H1 (cell line): Measurements from ENCODE around the gene NTN4. TPM values are rescaled to one million over a fixed set of nuclear protein-coding genes. Genes with fewer than 3 reads are reported as not detected.

Source experiments
- CTCF ChIA-PET: fragments of 300-600 bp; sonication (Branson Sonifier 250); formaldehyde crosslinking; loops from one replicate; lab custom pipeline; 2021; ENCODE audit not compliant: partially characterized antibody; lab: Charles Lee
- POLR2A ChIA-PET: fragments of 300-600 bp; sonication (Branson Sonifier 250); formaldehyde crosslinking; loops from one replicate; lab custom pipeline; 2021; ENCODE audit warnings: inconsistent platforms; ENCODE audit not compliant: partially characterized antibody; lab: Charles Lee
- DNase-seq, 2 experiments: peaks; one replicate each; pipeline versions ENCODE4 v3.0.0 to v3.0.0-alpha.2; 2010 to 2022; ENCODE audit warnings: low spot score in 2 of 2, low read depth in 1 of 2, mixed read lengths in 1 of 2
- FAIRE-seq: peaks from 2 replicates; lab custom pipeline; 2011; peaks lifted over from hg19 to GRCh38; lab: Jason Lieb, UNC
- H2AFZ ChIP-seq: 2 replicates; pipeline ENCODE4 v1.8.1; 2012; ENCODE audit warnings: low read length, inconsistent platforms
- H2AK5ac ChIP-seq: 2 replicates; pipeline ENCODE4 v1.6.1; 2013; ENCODE audit warnings: low read depth, low read length
- H2BK120ac ChIP-seq: replicated peaks from 2 replicates; pipeline ENCODE3; 2013; ENCODE audit warnings: low read depth, low read length, inconsistent platforms
- H2BK12ac ChIP-seq: 2 replicates; pipeline ENCODE4 v1.6.1; 2013; ENCODE audit warnings: low read depth, low read length
- H2BK15ac ChIP-seq: 2 replicates; pipeline ENCODE4 v1.6.1; 2013; ENCODE audit warnings: low read length
- H2BK20ac ChIP-seq: 2 replicates; pipeline ENCODE4 v1.6.1; 2013; ENCODE audit warnings: low read length
- H2BK5ac ChIP-seq: 2 replicates; pipeline ENCODE4 v1.6.1; 2013; ENCODE audit warnings: low read depth, low read length
- H3K14ac ChIP-seq: 2 replicates; pipeline ENCODE4 v1.6.1; 2013; ENCODE audit warnings: inconsistent platforms; ENCODE audit not compliant: insufficient read length
- H3K18ac ChIP-seq: 2 replicates; pipeline ENCODE4 v1.6.1; 2013; ENCODE audit warnings: low read length; ENCODE audit errors: extremely low read depth
- H3K23ac ChIP-seq: 2 replicates; pipeline ENCODE4 v1.6.1; 2013; ENCODE audit warnings: inconsistent platforms; ENCODE audit not compliant: insufficient read length
- H3K23me2 ChIP-seq: 2 replicates; pipeline ENCODE4 v1.6.1; 2013; ENCODE audit warnings: low read depth, low read length
- H3K27ac ChIP-seq: 2 replicates; pipeline ENCODE4 v1.6.1; 2011; ENCODE audit warnings: low read depth, low read length, inconsistent platforms
- H3K27me3 ChIP-seq, 4 experiments: replicated peaks in 1 of 4; 1 replicate in 1 of 4; 2 replicates in 3 of 4; pipeline versions ENCODE4 v1.6.1 to v1.8.1; 2011 to 2013; ENCODE audit warnings: low read length in 3 of 4, mild to moderate bottlenecking in 3 of 4, inconsistent platforms in 2 of 4, mixed read lengths in 2 of 4, moderate library complexity in 1 of 4; ENCODE audit not compliant: control insufficient read depth in 3 of 4, insufficient read depth in 3 of 4; ENCODE audit errors: extremely low read depth in 1 of 4
- H3K36me3 ChIP-seq, 4 experiments: 2 replicates each; pipeline versions ENCODE4 v1.6.1 to v1.8.1; 2011 to 2013; ENCODE audit warnings: mild to moderate bottlenecking in 4 of 4, low read length in 3 of 4, moderate library complexity in 2 of 4, control low read depth in 1 of 4, inconsistent platforms in 1 of 4; ENCODE audit not compliant: insufficient read depth in 4 of 4, control insufficient read depth in 2 of 4
- H3K4ac ChIP-seq: replicated peaks from 2 replicates; pipeline ENCODE3; 2013; ENCODE audit warnings: low read length, low read depth, mixed read lengths, inconsistent platforms; ENCODE audit not compliant: insufficient read length
- H3K4me1 ChIP-seq, 4 experiments: replicated peaks in 1 of 4; 1 replicate in 1 of 4; 2 replicates in 3 of 4; pipeline versions ENCODE4 v1.6.1 to v1.8.1; 2011 to 2013; ENCODE audit warnings: low read length in 3 of 4, inconsistent platforms in 2 of 4, mixed read lengths in 1 of 4; ENCODE audit not compliant: insufficient read depth in 4 of 4, control insufficient read depth in 3 of 4
- H3K4me2 ChIP-seq, 2 experiments: 2 replicates each; pipeline versions ENCODE4 v1.6.1 to v1.8.1; 2011 to 2013; ENCODE audit warnings: low read depth in 2 of 2, low read length in 2 of 2, control low read depth in 1 of 2, inconsistent platforms in 1 of 2, mild to moderate bottlenecking in 1 of 2; ENCODE audit not compliant: insufficient read depth in 1 of 2
- H3K4me3 ChIP-seq, 4 experiments: fragments of 200-600, 300-600 bp in 1 of 4; sonication (generic), shearing (Covaris generic), sonication (Bioruptor Twin) in 1 of 4; 2 replicates each; pipeline versions ENCODE4 v1.5.1 to v1.8.1; 2011 to 2016; ENCODE audit warnings: low read length in 4 of 4, low read depth in 3 of 4, control low read depth in 2 of 4, inconsistent platforms in 2 of 4, mild to moderate bottlenecking in 2 of 4, mixed read lengths in 1 of 4, moderate library complexity in 1 of 4; ENCODE audit not compliant: insufficient read depth in 2 of 4; ENCODE audit errors: extremely low read depth in 1 of 4
- H3K56ac ChIP-seq: replicated peaks from 2 replicates; pipeline ENCODE3; 2013; ENCODE audit warnings: low read depth, mild to moderate bottlenecking, mixed read lengths, low read length, inconsistent platforms; ENCODE audit not compliant: insufficient read length
- H3K79me1 ChIP-seq: 2 replicates; pipeline ENCODE4 v1.6.1; 2013; ENCODE audit warnings: low read depth, low read length, control low read depth
- H3K79me2 ChIP-seq, 2 experiments: 2 replicates each; pipeline versions ENCODE4 v1.6.1 to v1.8.1; 2012 to 2013; ENCODE audit warnings: low read length in 2 of 2, mild to moderate bottlenecking in 2 of 2, inconsistent platforms in 1 of 2; ENCODE audit not compliant: insufficient read depth in 2 of 2, control insufficient read depth in 1 of 2
- H3K9ac ChIP-seq, 4 experiments: replicated peaks in 1 of 4; 1 replicate in 1 of 4; 2 replicates in 3 of 4; pipeline versions ENCODE4 v1.6.1 to v1.8.1; 2011 to 2013; ENCODE audit warnings: low read depth in 3 of 4, low read length in 3 of 4, control low read depth in 2 of 4, mild to moderate bottlenecking in 2 of 4, moderate library complexity in 2 of 4, inconsistent platforms in 1 of 4; ENCODE audit errors: extremely low read depth in 1 of 4
- H3K9me3 ChIP-seq, 2 experiments: 2 replicates each; pipeline versions ENCODE4 v1.6.1 to v1.8.1; 2012 to 2013; ENCODE audit warnings: mild to moderate bottlenecking in 2 of 2, moderate library complexity in 2 of 2, control low read depth in 1 of 2, inconsistent platforms in 1 of 2, low read depth in 1 of 2, low read length in 1 of 2, mixed read lengths in 1 of 2; ENCODE audit not compliant: insufficient read depth in 2 of 2
- H4K20me1 ChIP-seq, 2 experiments: replicated peaks in 1 of 2; 2 replicates each; pipeline versions ENCODE3 to v1.8.1; 2011 to 2013; ENCODE audit warnings: inconsistent platforms in 2 of 2, low read length in 2 of 2, mild to moderate bottlenecking in 1 of 2; ENCODE audit not compliant: insufficient read depth in 2 of 2, control insufficient read depth in 1 of 2
- H4K5ac ChIP-seq: 2 replicates; pipeline ENCODE4 v1.6.1; 2013; ENCODE audit warnings: low read length, low read depth, mixed read lengths, inconsistent platforms; ENCODE audit not compliant: insufficient read length
- H4K8ac ChIP-seq: 2 replicates; pipeline ENCODE4 v1.8.0; 2013; ENCODE audit warnings: mild to moderate bottlenecking, moderate library complexity, low read length, inconsistent platforms; ENCODE audit not compliant: insufficient read depth; ENCODE audit errors: extremely low read depth
- H4K91ac ChIP-seq: replicated peaks from 2 replicates; pipeline ENCODE3; 2013; ENCODE audit warnings: low read length, mixed read lengths, inconsistent platforms; ENCODE audit not compliant: insufficient read length
- CHD2 ChIP-seq: IDR thresholded peaks from 2 replicates; pipeline ENCODE4 v1.6.1; 2012; ENCODE audit warnings: low read length, improper control_type of control experiment
- CREB1 ChIP-seq: IDR thresholded peaks from 2 replicates; pipeline ENCODE4 v1.6.1; 2012; ENCODE audit warnings: inconsistent platforms
- EZH2 ChIP-seq: fragments of 200-600 bp; sonication (generic); IDR thresholded peaks from 2 replicates; pipeline ENCODE4 v1.7.1; 2012; ENCODE audit warnings: low read depth, mild to moderate bottlenecking, moderate library complexity, low read length, inconsistent platforms; ENCODE audit not compliant: severe bottlenecking
- GABPA ChIP-seq: IDR thresholded peaks from 2 replicates; pipeline ENCODE4 v1.6.1; 2011; ENCODE audit warnings: mild to moderate bottlenecking, low read length, moderate library complexity, borderline replicate concordance; ENCODE audit not compliant: insufficient read depth
- JUND ChIP-seq: IDR thresholded peaks from 2 replicates; pipeline ENCODE4 v1.6.1; 2011; ENCODE audit warnings: mild to moderate bottlenecking, improper control_type of control experiment, low read length
- POLR2A ChIP-seq, 2 experiments: IDR thresholded peaks; 1 replicate in 1 of 2; 2 replicates in 1 of 2; pipeline ENCODE4 v1.6.1; 2011; ENCODE audit warnings: low read depth in 2 of 2, low read length in 2 of 2, mild to moderate bottlenecking in 2 of 2; ENCODE audit errors: control extremely low read depth in 1 of 2
- POLR2AphosphoS5 ChIP-seq: IDR thresholded peaks from 2 replicates; pipeline ENCODE4 v1.6.1; 2011; ENCODE audit warnings: low read depth, low read length
- SP4 ChIP-seq: IDR thresholded peaks from 2 replicates; pipeline ENCODE4 v1.6.1; 2012; ENCODE audit warnings: low read length, inconsistent platforms
- TAF1 ChIP-seq: IDR thresholded peaks from 2 replicates; pipeline ENCODE4 v1.6.1; 2011; ENCODE audit warnings: mild to moderate bottlenecking, low read depth, low read length
- TEAD4 ChIP-seq: IDR thresholded peaks from 2 replicates; pipeline ENCODE4 v1.6.1; 2012; ENCODE audit warnings: low read depth, low read length, inconsistent platforms, mixed read lengths
- polyA plus RNA-seq, 7 experiments: library from polyadenylated mRNA; depleted of rRNA in 3 of 7; stranded (reverse) in 5 of 7; unstranded in 2 of 7; fragments of >200 nt in 5 of 7; fragments of 200-250 nt in 2 of 7; gene quantifications; 1 replicate in 5 of 7; 2 replicates in 1 of 7; 4 replicates in 1 of 7; pipeline versions ENCODE4 v1.2.1 to v1.2.3, GENCODE V29; 2011 to 2013; ENCODE audit warnings: missing spikeins in 2 of 7, mixed read lengths in 2 of 7
- total RNA-seq: library from RNA; stranded (reverse); fragmentation: NEBNext Ultra II Directional; extraction: Animal tissue kit (Norgen Biotek cat#: 25700); gene quantifications from 2 replicates; pipeline ENCODE4 v1.2.1, GENCODE V29; 2021

NTN4 gene
- total and polyA plus RNA-seq, 2 of the 8 experiments (the other 6 are each of a cell fraction or from before 2014, with no cell fraction given) = 0.74 to 1.3 TPM

GRCh38 chr12:95615749-95616148 lies 174.8 kb downstream of the NTN4 start:
- Histone ChIP-seq H3K27me3 (no peaks in the 10 kb centered on the region), H4K5ac (no peak overlapping the region), H2AFZ (no peak overlapping the region), H3K36me3 (no peaks in the 10 kb centered on the region), H4K8ac (no peak overlapping the region), H3K79me1 (no peaks in the 10 kb centered on the region), H3K9ac (no peak overlapping the region), H3K18ac (no peak overlapping the region), H3K23me2 (no peaks in the 10 kb centered on the region), H3K4me2 (no peak overlapping the region), H3K56ac (no peak overlapping the region), H3K4me1 (peaks cover 0 to 12% (median 7%) of the 10 kb centered on the region in 4 experiments; a peak in 5 of 7 replicates), H4K91ac (no peak overlapping the region), H3K4me3 (no peak overlapping the region), H2BK12ac (no peak overlapping the region), H3K23ac (no peak overlapping the region), H2BK5ac (no peak overlapping the region), H3K79me2 (no peaks in the 10 kb centered on the region), H3K14ac (no peak overlapping the region), H3K27ac (no peak overlapping the region), H2BK15ac (no peak overlapping the region), H4K20me1 (no peaks in the 10 kb centered on the region), H2BK20ac (no peak overlapping the region), H2AK5ac (no peak overlapping the region), H3K9me3 (no peaks in the 10 kb centered on the region), H3K4ac (no peak overlapping the region), H2BK120ac (no peak overlapping the region)
- TF ChIP-seq EZH2 (no peak), GABPA (no peak), POLR2A (IDR thresholded peaks at IDR 0.05; ENCODE audit: control extremely low read depth in 1 of 2, low read depth in 2 of 2, low read length in 2 of 2) (no peak), SP4 (no peak), CREB1 (no peak), TAF1 (no peak), POLR2AphosphoS5 (no peak), TEAD4 (no peak), CHD2 (no peak), JUND (no peak)
- ChIA-PET CTCF (interaction anchor here (0.9 kb wide), 1 partner anchor 34 kb away, joined by 3 read pairs; no protein-coding TSS in a partner anchor), POLR2A (no interaction called here)
- FAIRE-seq = no peak
- DNase-seq = no peak
